ENCODE measurements around the gene ACTR3C.

The ACTR3C gene

GRCh38 chr7:150358988-150359621 lies 35.8 kb upstream of the ACTR3C start:
- DNase-seq, result no peak

GRCh38 chr7:150358433-150358832 lies 35.1 kb upstream of the ACTR3C start:
- DNase-seq, result no peak

GRCh38 chr7:150357771-150358427 lies 34.6 kb upstream of the ACTR3C start:
- no peak for DNase-seq

GRCh38 chr7:150357270-150357669 lies 33.9 kb upstream of the ACTR3C start:
- DNase-seq, result no peak

- peak; percentile 35 for DNase-seq
Observed at GRCh38 chr7:150356265-150356897, 33.0 kb upstream of the ACTR3C start.

GRCh38 chr7:150355666-150356059 lies 32.3 kb upstream of the ACTR3C start:
- DNase-seq, result no peak

GRCh38 chr7:150351587-150352194 lies 28.3 kb upstream of the ACTR3C start:
- DNase-seq, result no peak

GRCh38 chr7:150346922-150347321 lies 23.6 kb upstream of the ACTR3C start:
- no peak for DNase-seq

GRCh38 chr7:150345012-150345411 lies 21.7 kb upstream of the ACTR3C start:
- DNase-seq, result no peak

GRCh38 chr7:150344299-150344698 lies 21.0 kb upstream of the ACTR3C start:
- no peak for DNase-seq

GRCh38 chr7:150343225-150343624 lies 19.9 kb upstream of the ACTR3C start:
- DNase-seq, result no peak

GRCh38 chr7:150342121-150342408 lies 18.7 kb upstream of the ACTR3C start:
- no peak for DNase-seq

- no peak for DNase-seq
Observed at GRCh38 chr7:150341263-150342120, 18.1 kb upstream of the ACTR3C start, which contains the start of gene RARRES2. RARRES2 (minus strand) TSS chr7:150341629; CDS start chr7:150340609, 1,020 bp downstream.

- DNase-seq, result no peak
Observed at GRCh38 chr7:150340875-150341262, 17.5 kb upstream of the ACTR3C start.

- peak; percentile 54 for DNase-seq
Observed at GRCh38 chr7:150340024-150340749, 16.8 kb upstream of the ACTR3C start.

- no peak for DNase-seq
Observed at GRCh38 chr7:150339409-150339809, 16.1 kb upstream of the ACTR3C start.

GRCh38 chr7:150338166-150338829 lies 15.0 kb upstream of the ACTR3C start:
- no peak for DNase-seq

- DNase-seq, result no peak
Observed at GRCh38 chr7:150337659-150338081, 14.3 kb upstream of the ACTR3C start.

GRCh38 chr7:150337179-150337578 lies 13.8 kb upstream of the ACTR3C start:
- no peak for DNase-seq

- no peak for DNase-seq
Observed at GRCh38 chr7:150336746-150337145, 13.4 kb upstream of the ACTR3C start.

- DNase-seq, result no peak
Observed at GRCh38 chr7:150335774-150336112, 12.4 kb upstream of the ACTR3C start.

Measured in EL (cell line).